Mesendoderm (in vitro differentiated cells): ENCODE results near the gene RHOD.
A peak's percentile ranks its signal among the peaks of the same experiment; 100 is the strongest.

Source experiments
- DNase-seq: peaks from one replicate; pipeline ENCODE4 v3.0.0; 2013
- H2AK5ac ChIP-seq: 2 replicates; pipeline ENCODE4 v1.6.1; 2013; ENCODE audit warnings: low read length, inconsistent platforms
- H2BK120ac ChIP-seq: 2 replicates; pipeline ENCODE4 v1.6.1; 2013; ENCODE audit warnings: low read depth, mild to moderate bottlenecking, low read length, moderate library complexity, mixed read lengths
- H2BK15ac ChIP-seq: replicated peaks from 2 replicates; pipeline ENCODE4 v1.6.1; 2013; ENCODE audit warnings: low read depth, mild to moderate bottlenecking, moderate library complexity
- H2BK5ac ChIP-seq: 2 replicates; pipeline ENCODE4 v1.6.1; 2013; ENCODE audit warnings: low read length, inconsistent platforms
- H3K18ac ChIP-seq: 2 replicates; pipeline ENCODE4 v1.6.1; 2013; ENCODE audit warnings: mild to moderate bottlenecking, low read length, mixed read lengths
- H3K23ac ChIP-seq: one replicate; pipeline ENCODE4 v1.6.1; 2013; ENCODE audit warnings: low read length
- H3K27ac ChIP-seq: 2 replicates; pipeline ENCODE4 v1.5.1; 2013; ENCODE audit warnings: low read depth, mild to moderate bottlenecking, inconsistent platforms, low read length, moderate library complexity
- H3K27me3 ChIP-seq: 2 replicates; pipeline ENCODE4 v1.6.1; 2013; ENCODE audit warnings: low read length, control low read depth, mild to moderate bottlenecking, inconsistent platforms; ENCODE audit not compliant: insufficient read depth, poor library complexity
- H3K36me3 ChIP-seq: 2 replicates; pipeline ENCODE4 v1.6.1; 2013; ENCODE audit warnings: low read length, inconsistent platforms; ENCODE audit not compliant: control insufficient read depth, insufficient read depth
- H3K4ac ChIP-seq: one replicate; pipeline ENCODE4 v1.6.1; 2013; ENCODE audit warnings: low read depth, mild to moderate bottlenecking, low read length, moderate library complexity
- H3K4me1 ChIP-seq: 2 replicates; pipeline ENCODE4 v1.6.1; 2013; ENCODE audit warnings: low read depth, low read length, inconsistent platforms; ENCODE audit not compliant: control insufficient read depth
- H3K4me2 ChIP-seq: 2 replicates; pipeline ENCODE4 v1.6.1; 2013; ENCODE audit warnings: low read length
- H3K4me3 ChIP-seq: 2 replicates; pipeline ENCODE4 v1.5.1; 2013; ENCODE audit warnings: mild to moderate bottlenecking, low read length
- H3K56ac ChIP-seq: one replicate; pipeline ENCODE4 v1.6.1; 2013; ENCODE audit warnings: low read length
- H3K79me1 ChIP-seq: 2 replicates; pipeline ENCODE4 v1.6.1; 2013; ENCODE audit warnings: low read length, inconsistent platforms
- H3K79me2 ChIP-seq: 2 replicates; pipeline ENCODE4 v1.6.1; 2013; ENCODE audit warnings: mild to moderate bottlenecking, low read length; ENCODE audit not compliant: control insufficient read depth, insufficient read depth
- H3K9ac ChIP-seq: 2 replicates; pipeline ENCODE4 v1.6.1; 2013; ENCODE audit warnings: low read length, inconsistent platforms
- H4K5ac ChIP-seq: one replicate; pipeline ENCODE4 v1.6.1; 2013; ENCODE audit warnings: low read length
- H4K8ac ChIP-seq: one replicate; pipeline ENCODE4 v1.6.1; 2013; ENCODE audit warnings: low read depth, mild to moderate bottlenecking, control low read depth, low read length, moderate library complexity
- WGBS: extraction: QIAGEN DNeasy Blood & Tissue Kit; methylation state at CpG from one replicate; pipeline ENCODE4 v1.1.7; 2013; ENCODE audit warnings: low lambda C conversion rate, missing lambda C conversion rate; ENCODE audit not compliant: insufficient coverage; ENCODE audit errors: extremely low coverage; 5-methylcytosine and 5-hydroxymethylcytosine counted together

Gene RHOD

GRCh38 chr11:67052891-67053290, 3.8 kb upstream of the RHOD start:
- Histone ChIP-seq H3K79me1 (no peaks in the 10 kb centered on the region), H3K4me2 (no peak overlapping the region), H3K4me3 (no peak overlapping the region), H4K8ac (no peak overlapping the region), H2BK5ac (no peak overlapping the region), H3K36me3 (no peaks in the 10 kb centered on the region), H3K18ac (no peak overlapping the region), H3K27me3 (no peaks in the 10 kb centered on the region), H2AK5ac (no peak overlapping the region), H3K9ac (no peak overlapping the region), H3K27ac (no peak overlapping the region), H2BK15ac (no peak overlapping the region), H3K56ac (no peak overlapping the region), H3K4ac (no peak overlapping the region), H2BK120ac (no peak overlapping the region), H3K4me1 (peaks cover 4% of the 10 kb centered on the region), H3K23ac (no peak overlapping the region), H4K5ac (no peak overlapping the region), H3K79me2 (no peaks in the 10 kb centered on the region)
- WGBS: no CpG with 5 or more reads among the region's 5 CpGs
- no peak for DNase-seq

- Histone ChIP-seq H3K27ac (no peak overlapping the region), H3K9ac (no peak overlapping the region), H2BK15ac (no peak overlapping the region), H3K79me2 (no peaks in the 10 kb centered on the region), H3K4ac (no peak overlapping the region), H2BK120ac (no peak overlapping the region), H3K4me1 (peaks cover 4% of the 10 kb centered on the region), H3K23ac (no peak overlapping the region), H3K4me2 (no peak overlapping the region), H3K36me3 (no peaks in the 10 kb centered on the region), H3K4me3 (no peak overlapping the region), H3K27me3 (no peaks in the 10 kb centered on the region), H3K56ac (no peak overlapping the region), H4K5ac (no peak overlapping the region), H2BK5ac (no peak overlapping the region), H4K8ac (no peak overlapping the region), H2AK5ac (no peak overlapping the region), H3K79me1 (no peaks in the 10 kb centered on the region), H3K18ac (no peak overlapping the region)
- no CpG with 5 or more reads among the region's 7 CpGs for whole genome bisulfite sequencing
- peak; percentile 74 for DNase-seq
Measured at GRCh38 chr11:67053896-67054329, 2.7 kb upstream of the RHOD start.

GRCh38 chr11:67054346-67054835, 2.3 kb upstream of the RHOD start:
- no CpG with 5 or more reads among the region's 9 CpGs for WGBS
- Histone ChIP-seq H3K56ac (peak overlapping the region; percentile 30), H4K8ac (no peak overlapping the region), H2BK5ac (no peak overlapping the region), H3K79me2 (no peaks in the 10 kb centered on the region), H3K27ac (no peak overlapping the region), H3K4me1 (peaks cover 4% of the 10 kb centered on the region), H2BK15ac (no peak overlapping the region), H3K23ac (no peak overlapping the region), H3K4ac (no peak overlapping the region), H3K4me2 (no peak overlapping the region), H3K27me3 (no peaks in the 10 kb centered on the region), H4K5ac (no peak overlapping the region), H2AK5ac (no peak overlapping the region), H3K4me3 (no peak overlapping the region), H3K79me1 (no peaks in the 10 kb centered on the region), H3K18ac (no peak overlapping the region), H3K9ac (no peak overlapping the region), H3K36me3 (no peaks in the 10 kb centered on the region), H2BK120ac (no peak overlapping the region)
- DNase-seq: no peak

- no peak overlapping the region for H3K27ac ChIP-seq
- DNase-seq: peak; percentile 76
- H4K8ac ChIP-seq: no peak overlapping the region
- H2BK120ac ChIP-seq: no peak overlapping the region
- WGBS: no CpG with 5 or more reads among the region's 10 CpGs
- H4K5ac ChIP-seq: no peak overlapping the region
- peaks cover 4% of the 10 kb centered on the region for H3K4me1 ChIP-seq
- no peak overlapping the region for H3K4me2 ChIP-seq
- no peaks in the 10 kb centered on the region for H3K27me3 ChIP-seq
- peak overlapping the region; percentile 30 for H3K56ac ChIP-seq
- no peak overlapping the region for H2BK15ac ChIP-seq
- no peak overlapping the region for H3K4me3 ChIP-seq
- H2BK5ac ChIP-seq: no peak overlapping the region
- no peaks in the 10 kb centered on the region for H3K36me3 ChIP-seq
- no peak overlapping the region for H2AK5ac ChIP-seq
- no peak overlapping the region for H3K18ac ChIP-seq
- no peak overlapping the region for H3K9ac ChIP-seq
- no peaks in the 10 kb centered on the region for H3K79me1 ChIP-seq
- H3K79me2 ChIP-seq: no peaks in the 10 kb centered on the region
- H3K23ac ChIP-seq: no peak overlapping the region
- H3K4ac ChIP-seq: no peak overlapping the region
Measured at GRCh38 chr11:67054836-67055523, 1.7 kb upstream of the RHOD start.

GRCh38 chr11:67055812-67056211, 835 bp upstream of the RHOD start:
- Histone ChIP-seq H3K4me2 (no peak overlapping the region), H4K5ac (no peak overlapping the region), H2AK5ac (no peak overlapping the region), H3K36me3 (no peaks in the 10 kb centered on the region), H4K8ac (no peak overlapping the region), H3K23ac (no peak overlapping the region), H3K56ac (no peak overlapping the region), H2BK120ac (no peak overlapping the region), H3K27ac (no peak overlapping the region), H3K4ac (no peak overlapping the region), H3K4me3 (no peak overlapping the region), H3K18ac (peak overlapping the region; percentile 7), H2BK5ac (no peak overlapping the region), H3K79me1 (no peaks in the 10 kb centered on the region), H2BK15ac (no peak overlapping the region), H3K4me1 (peaks cover 4% of the 10 kb centered on the region), H3K27me3 (no peaks in the 10 kb centered on the region), H3K9ac (no peak overlapping the region), H3K79me2 (no peaks in the 10 kb centered on the region)
- DNase-seq: no peak
- WGBS: no CpG with 5 or more reads among the region's 17 CpGs
